PC-9 (cell line): ENCODE results near the gene ATG4D.

Experiments used
- CTCF ChIP-seq: fragments of 200-600 bp; sonication (generic); conservative IDR thresholded peaks from 2 replicates; pipeline ENCODE4 v1.6.1; 2017; ENCODE audit warnings: mixed run types, antibody characterized with exemption, mild to moderate bottlenecking, moderate library complexity
- EZH2 ChIP-seq: fragments of 200-600 bp; sonication (generic); IDR thresholded peaks from 2 replicates; pipeline ENCODE4 v1.8.0; 2017; ENCODE audit warnings: antibody characterized with exemption, low read depth

- TF ChIP-seq CTCF (no peak), EZH2 (no peak)
Observed at GRCh38 chr19:10535613-10536012, 8.1 kb upstream of the ATG4D start.
